ENCODE results near the gene NDUFB5. TPM values are rescaled to one million over a fixed set of nuclear protein-coding genes. Genes with fewer than 3 reads are reported as not detected.

Gene NDUFB5
- polyA plus RNA-seq, 1 donor from 2014 or later: 272 TPM

GRCh38 chr3:179606534-179607085 lies 2.0 kb downstream of the NDUFB5 start:
- H3F3A ChIP-seq (ENCODE audit: insufficient read depth, low read length, poor library complexity, severe bottlenecking): no peaks in the 10 kb centered on the region
- H4K20me1 ChIP-seq (ENCODE audit: insufficient read depth): no peaks in the 10 kb centered on the region
- H3K36me3 ChIP-seq (ENCODE audit: insufficient read depth, low read length): no peaks in the 10 kb centered on the region
- H3K4me3 ChIP-seq (ENCODE audit: low read length): no peak overlapping the region
- no peaks in the 10 kb centered on the region for H3K9me2 ChIP-seq (ENCODE audit: insufficient read depth, low read length)
- no peak for TF ChIP-seq CTCF (IDR thresholded peaks at IDR 0.05; ENCODE audit: poor library complexity, severe bottlenecking)
- TF ChIP-seq MXI1 (conservative IDR thresholded peaks at IDR 0.05; ENCODE audit: poor library complexity, severe bottlenecking): no peak
- TF ChIP-seq RAD21 (conservative IDR thresholded peaks at IDR 0.05): no peak
- TF ChIP-seq TAF1 (IDR thresholded peaks at IDR 0.05; ENCODE audit: low read depth): no peak
- TF ChIP-seq REST (IDR thresholded peaks at IDR 0.05; ENCODE audit: borderline replicate concordance): no peak
- TF ChIP-seq EZH2 (IDR thresholded peaks at IDR 0.05; ENCODE audit: borderline replicate concordance, insufficient read depth, low read length, poor library complexity, severe bottlenecking): no peak
- no peak for TF ChIP-seq SMC3 (conservative IDR thresholded peaks at IDR 0.05; ENCODE audit: poor library complexity)
- TF ChIP-seq POLR2AphosphoS5 (IDR thresholded peaks at IDR 0.05): no peak
- TF ChIP-seq EP300 (conservative IDR thresholded peaks at IDR 0.05; ENCODE audit: poor library complexity, severe bottlenecking): no peak
- H3K9me3 ChIP-seq (ENCODE audit: low read length): no peaks in the 10 kb centered on the region
- no peak overlapping the region for H3K27ac ChIP-seq (ENCODE audit: low read length)
- H3K27me3 ChIP-seq (ENCODE audit: insufficient read depth, low read depth, low read length): no peaks in the 10 kb centered on the region
- no peak overlapping the region for H2AFZ ChIP-seq (ENCODE audit: low read depth, low read length)
- H3K9ac ChIP-seq (ENCODE audit: low read length): no peak overlapping the region
- peaks cover 42% of the 10 kb centered on the region for H3K79me2 ChIP-seq (replicated peaks; ENCODE audit: insufficient read depth, low read length)
- H3K4me2 ChIP-seq (ENCODE audit: low read length): no peak overlapping the region

GRCh38 chr3:179608931-179609720 lies 4.5 kb downstream of the NDUFB5 start:
- H3K9me3 ChIP-seq (ENCODE audit: low read length): no peaks in the 10 kb centered on the region
- H3K4me3 ChIP-seq (ENCODE audit: low read length): no peak overlapping the region
- H2AFZ ChIP-seq (ENCODE audit: low read depth, low read length): no peak overlapping the region
- TF ChIP-seq EZH2 (IDR thresholded peaks at IDR 0.05; ENCODE audit: borderline replicate concordance, insufficient read depth, low read length, poor library complexity, severe bottlenecking): no peak
- TF ChIP-seq POLR2AphosphoS5 (IDR thresholded peaks at IDR 0.05): no peak
- no peak for TF ChIP-seq MXI1 (conservative IDR thresholded peaks at IDR 0.05; ENCODE audit: poor library complexity, severe bottlenecking)
- TF ChIP-seq SMC3 (conservative IDR thresholded peaks at IDR 0.05; ENCODE audit: poor library complexity): no peak
- no peak for TF ChIP-seq CTCF (IDR thresholded peaks at IDR 0.05; ENCODE audit: poor library complexity, severe bottlenecking)
- TF ChIP-seq TAF1 (IDR thresholded peaks at IDR 0.05; ENCODE audit: low read depth): no peak
- no peak for TF ChIP-seq RAD21 (conservative IDR thresholded peaks at IDR 0.05)
- no peak for TF ChIP-seq EP300 (conservative IDR thresholded peaks at IDR 0.05; ENCODE audit: poor library complexity, severe bottlenecking)
- TF ChIP-seq REST (IDR thresholded peaks at IDR 0.05; ENCODE audit: borderline replicate concordance): no peak
- peaks cover 25% of the 10 kb centered on the region for H3K79me2 ChIP-seq (replicated peaks; ENCODE audit: insufficient read depth, low read length)
- no peak overlapping the region for H3K4me2 ChIP-seq (ENCODE audit: low read length)
- H3K27ac ChIP-seq (ENCODE audit: low read length): no peak overlapping the region
- H3K36me3 ChIP-seq (ENCODE audit: insufficient read depth, low read length): no peaks in the 10 kb centered on the region
- H3K27me3 ChIP-seq (ENCODE audit: insufficient read depth, low read depth, low read length): no peaks in the 10 kb centered on the region
- no peaks in the 10 kb centered on the region for H3K9me2 ChIP-seq (ENCODE audit: insufficient read depth, low read length)
- no peaks in the 10 kb centered on the region for H3F3A ChIP-seq (ENCODE audit: insufficient read depth, low read length, poor library complexity, severe bottlenecking)
- H4K20me1 ChIP-seq (ENCODE audit: insufficient read depth): no peaks in the 10 kb centered on the region
- H3K9ac ChIP-seq (ENCODE audit: low read length): no peak overlapping the region
